HG03457 (cell line): ENCODE results near the gene EML3.
"Not testable (repeated sequence)": the region's sequence is repeated elsewhere in the genome, so short reads cannot be mapped to it uniquely, and the experiment has no call there.

Experiments
- ATAC-seq: cut with Tn5 transposase; IDR thresholded peaks from one replicate; pipeline ENCODE4 v1.9.1; 2021; ENCODE audit warnings: moderate number of reproducible peaks; ENCODE audit not compliant: unreplicated experiment

Gene EML3

DNA sequence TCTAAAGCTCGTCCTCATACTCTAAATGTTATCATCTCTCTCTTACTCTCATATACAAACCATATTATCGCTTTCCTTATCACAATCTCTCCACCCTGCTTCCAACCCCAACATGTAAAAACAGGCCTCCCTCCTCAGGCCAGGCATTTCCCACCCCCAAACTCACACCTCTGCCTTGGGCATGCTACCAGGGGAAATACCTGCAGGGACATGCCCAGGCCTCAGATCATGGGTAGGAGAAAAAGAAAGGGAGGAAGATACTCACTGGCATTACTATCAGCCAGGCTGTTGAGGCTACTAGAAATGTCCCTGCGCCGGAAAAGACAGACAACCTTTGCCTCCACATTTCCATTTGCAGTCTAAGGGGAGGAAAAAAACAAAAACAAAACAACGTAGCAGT lies 12.7 kb downstream of the EML3 start:
- no peak for ATAC-seq

DNA sequence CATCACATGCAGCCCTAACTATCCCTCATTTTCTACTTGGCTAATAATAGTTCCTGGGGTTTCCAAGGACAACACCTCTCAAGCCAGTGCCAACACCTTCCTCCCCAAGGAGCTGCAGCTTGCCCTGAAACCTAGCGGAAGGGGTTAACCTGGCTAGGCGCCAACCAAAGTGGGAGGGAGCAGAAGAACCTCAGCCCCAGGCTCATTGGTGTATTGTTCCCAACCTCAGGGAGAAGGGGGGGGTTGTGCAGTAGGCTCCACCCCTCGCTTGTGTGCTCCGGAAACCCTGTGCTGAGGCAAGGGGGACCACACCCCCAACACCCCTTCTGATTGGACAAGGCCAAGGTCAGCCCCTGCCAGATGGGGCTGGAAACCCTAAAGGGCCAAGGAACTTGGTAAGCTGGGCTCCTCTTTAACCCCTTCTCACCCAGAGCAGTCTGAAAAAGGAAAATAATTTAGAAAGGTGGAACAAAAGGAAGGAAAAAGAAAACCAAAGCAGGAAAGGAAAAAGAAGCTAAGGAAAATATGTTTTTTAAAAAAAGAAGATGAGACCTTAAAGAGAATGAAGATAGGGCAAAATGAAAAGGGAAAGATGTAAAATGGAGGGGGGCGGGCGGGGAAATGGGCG lies 13.4 kb downstream of the EML3 start:
- peak; percentile 30 for ATAC-seq

DNA sequence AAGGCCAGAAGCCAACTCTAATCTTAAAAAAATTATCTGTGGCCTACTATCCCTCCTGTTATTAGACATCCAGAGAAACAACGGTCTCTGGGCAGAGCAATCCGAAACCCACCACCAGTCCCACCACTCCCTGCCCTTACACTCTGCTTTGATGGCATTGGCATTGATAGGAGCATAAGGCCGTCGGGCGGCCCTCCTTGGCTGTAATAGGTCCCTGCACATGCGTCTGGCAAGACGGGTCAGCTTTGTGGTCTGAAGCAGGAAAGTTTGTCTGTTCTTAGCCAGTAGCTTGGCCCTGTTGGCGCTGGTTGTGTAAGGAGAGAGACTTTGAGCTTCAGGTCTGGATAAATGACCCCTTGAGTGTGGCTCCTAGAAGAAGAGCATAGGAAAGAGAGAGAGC lies 17.5 kb downstream of the EML3 start:
- no peak for ATAC-seq

DNA sequence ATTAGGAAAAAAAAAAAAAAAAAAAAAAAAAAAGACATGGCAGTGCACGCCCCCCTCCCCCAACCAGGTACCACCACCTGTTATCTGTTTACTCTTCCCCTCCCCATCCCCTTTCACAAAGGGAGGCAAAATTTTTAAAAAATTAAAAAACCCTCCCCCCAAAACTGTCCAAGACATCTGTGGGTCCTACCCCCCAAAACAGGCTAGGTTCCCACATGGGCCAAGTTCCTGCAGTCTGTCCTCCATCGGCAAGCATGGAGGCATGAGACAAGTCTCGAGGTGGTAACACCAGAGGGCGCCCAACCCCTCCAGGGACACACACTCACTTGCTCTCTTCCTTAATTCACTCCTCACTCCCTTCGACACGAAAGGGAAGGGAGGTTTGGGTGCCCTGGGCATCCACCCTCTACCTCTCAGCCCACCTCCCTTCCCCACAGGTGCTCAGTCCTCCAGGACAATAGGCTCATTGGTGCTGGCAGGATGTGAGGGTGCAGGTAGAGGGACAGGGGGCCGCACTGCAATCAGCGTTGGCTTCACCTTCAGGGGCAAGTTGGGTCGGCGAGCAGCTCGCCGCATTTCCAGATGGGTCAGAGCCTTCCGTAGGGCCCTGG lies 19.0 kb downstream of the EML3 start:
- no peak for ATAC-seq

DNA sequence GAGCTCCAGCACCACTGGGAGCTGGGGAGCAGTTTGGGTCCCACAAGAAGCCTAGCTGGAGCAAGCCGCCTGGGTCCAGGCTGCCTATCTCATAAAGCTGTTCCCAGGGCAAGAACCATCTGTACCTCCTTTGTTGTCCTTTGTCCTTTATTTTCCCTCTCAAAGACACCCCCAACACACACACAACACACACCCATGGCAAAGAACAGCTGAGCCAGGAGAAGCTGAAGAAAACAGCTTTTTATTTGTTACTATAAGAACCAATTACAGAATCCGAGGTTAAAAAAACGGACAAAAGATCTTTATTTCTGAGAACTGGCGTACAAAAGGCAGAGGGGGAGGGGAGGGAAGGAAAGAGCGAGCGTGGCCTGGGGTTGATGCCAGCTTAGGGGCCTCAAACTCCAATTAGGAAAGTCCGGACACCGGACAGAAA lies 19.6 kb downstream of the EML3 start:
- ATAC-seq = no peak

DNA sequence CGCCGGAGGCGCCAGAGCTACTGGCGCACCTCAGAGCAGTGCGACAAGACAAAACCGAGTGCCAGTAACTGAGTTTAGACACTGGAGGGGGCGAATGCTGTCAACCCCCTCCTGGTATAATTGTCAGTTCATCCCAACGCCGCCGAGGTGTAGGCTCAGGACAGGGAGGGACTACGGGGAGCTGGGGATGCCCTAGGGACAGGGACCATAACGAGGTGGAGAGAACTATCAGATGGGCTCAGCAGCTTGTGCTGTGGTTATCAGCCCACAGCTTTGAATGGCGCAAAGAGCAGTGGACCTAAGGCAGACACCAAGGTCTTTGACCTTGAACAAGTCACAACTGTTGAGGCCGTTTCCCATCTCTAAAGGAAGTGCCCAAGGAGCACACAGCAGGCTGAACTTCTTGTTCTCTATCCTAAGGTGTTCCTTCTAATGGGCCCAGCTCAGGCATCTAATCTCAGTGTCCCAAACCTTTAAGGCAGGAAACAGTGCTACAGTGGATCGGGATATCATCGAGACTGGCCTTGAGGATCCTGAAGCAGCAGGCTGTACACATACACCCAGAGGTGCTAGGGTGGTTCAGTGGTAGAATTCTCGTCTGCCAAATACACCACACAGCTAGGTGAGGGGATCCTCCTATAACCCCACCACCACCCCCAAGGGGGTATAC lies 20.3 kb downstream of the EML3 start:
- no peak for ATAC-seq

DNA sequence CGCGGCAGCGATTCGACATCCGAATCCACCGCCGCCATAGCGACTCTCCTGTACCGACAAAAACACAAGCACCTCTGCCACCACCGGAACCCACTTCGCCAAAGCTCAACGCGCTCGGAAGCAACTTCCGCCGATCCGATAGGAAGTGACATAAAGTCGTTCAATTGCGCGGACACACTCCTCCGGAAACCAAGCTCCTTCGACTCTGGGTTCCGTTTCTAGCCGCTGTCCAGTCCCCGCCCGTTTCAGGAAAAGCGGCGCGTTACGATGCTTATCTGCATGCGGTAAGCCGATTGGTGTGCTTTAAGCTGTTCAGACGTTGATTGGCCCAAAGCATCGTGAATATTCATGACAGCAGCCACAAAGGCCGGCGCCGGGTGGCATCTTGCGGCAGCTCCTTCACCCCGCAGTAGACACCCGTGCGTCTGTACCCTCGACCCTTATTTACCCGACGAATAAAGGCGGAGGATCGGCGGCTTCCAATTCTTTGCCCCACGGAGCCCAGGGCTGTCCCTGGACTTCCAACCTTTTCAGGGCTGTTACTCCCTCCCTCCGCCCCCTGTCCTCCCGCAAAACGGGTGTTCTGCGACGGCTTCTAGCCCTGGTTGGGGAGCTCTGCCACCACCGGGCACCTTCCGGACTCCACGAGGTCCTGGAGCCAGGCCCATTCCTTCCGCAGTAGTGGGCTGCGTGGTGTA lies 21.0 kb downstream of the EML3 start, which contains the start of gene TUT1:
Gene TUT1 (minus strand): TSS at position 76 of the 698 bp plus-strand sequence. CDS start 38 bp downstream, at position 38.
- ATAC-seq = peak; percentile 72

DNA sequence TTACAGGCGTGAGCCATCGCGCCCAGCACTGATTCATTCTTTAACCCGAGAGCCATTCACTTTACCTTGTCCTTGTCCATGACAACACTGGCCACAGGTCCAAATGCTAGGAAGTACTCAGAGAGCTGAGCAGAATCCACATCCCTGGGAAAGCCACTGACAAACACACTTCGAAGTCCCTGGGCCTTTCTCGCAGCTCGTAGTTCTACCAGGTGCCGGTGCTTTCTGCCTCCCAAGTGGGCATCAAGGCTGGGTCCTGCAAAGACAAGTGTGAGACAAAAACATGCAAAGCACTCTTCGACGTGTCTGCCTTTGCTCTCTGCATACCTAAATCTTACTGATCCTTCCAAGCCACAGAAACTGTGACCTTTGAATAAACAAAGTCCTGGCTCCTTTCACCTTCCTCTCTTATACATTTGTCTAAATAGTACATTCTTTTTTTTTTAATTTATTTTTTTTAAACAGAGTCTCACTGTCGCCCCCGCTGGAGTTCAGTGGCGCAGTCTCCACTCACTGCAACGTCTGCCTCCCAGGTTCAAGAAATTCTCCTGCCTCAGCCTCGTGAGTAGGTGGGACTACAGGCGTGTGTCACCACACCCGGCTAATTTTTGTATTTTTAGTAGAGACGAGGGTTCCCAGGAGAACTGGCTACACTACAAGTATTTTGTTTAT lies 23.5 kb downstream of the EML3 start:
- no peak for ATAC-seq

DNA sequence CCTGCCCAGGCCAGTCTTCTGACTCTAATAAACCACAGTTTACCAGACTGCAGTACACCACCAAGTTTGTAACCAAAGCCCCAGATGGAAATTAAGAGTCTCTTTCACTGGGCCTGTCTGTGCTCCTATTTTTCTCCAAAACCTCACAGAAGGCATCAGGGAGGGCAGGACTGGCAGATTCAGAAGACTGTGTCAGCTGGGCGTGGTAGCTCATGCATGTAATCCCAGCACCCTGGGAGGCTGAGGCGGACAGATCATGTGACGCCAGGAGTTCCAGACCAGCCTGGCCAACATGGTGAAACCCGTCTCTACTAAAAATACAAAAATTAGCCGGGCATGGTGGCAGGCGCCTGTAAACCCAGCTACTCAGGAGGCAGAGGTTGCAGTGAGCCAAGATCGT lies 27.2 kb downstream of the EML3 start:
- not testable (repeated sequence) for ATAC-seq

DNA sequence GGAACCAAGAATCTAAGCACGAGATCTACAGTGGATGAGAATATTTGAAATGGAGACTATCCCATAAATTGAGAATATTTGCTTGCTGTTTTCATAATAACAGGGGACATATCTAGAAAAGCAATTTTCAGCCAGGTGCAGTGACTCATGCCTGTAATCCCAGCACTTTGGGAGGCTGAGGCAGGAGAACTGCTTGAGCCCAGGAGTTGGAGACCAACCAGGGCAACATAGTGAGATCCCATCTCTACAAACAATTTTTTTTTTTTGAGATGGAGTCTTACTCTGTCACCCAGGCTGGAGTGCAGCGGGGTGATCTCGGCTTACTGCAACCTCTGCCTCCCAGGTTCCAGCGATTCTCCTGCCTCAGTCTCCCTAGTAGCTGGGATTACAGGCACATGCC lies 30.8 kb downstream of the EML3 start:
- ATAC-seq = not testable (repeated sequence)

DNA sequence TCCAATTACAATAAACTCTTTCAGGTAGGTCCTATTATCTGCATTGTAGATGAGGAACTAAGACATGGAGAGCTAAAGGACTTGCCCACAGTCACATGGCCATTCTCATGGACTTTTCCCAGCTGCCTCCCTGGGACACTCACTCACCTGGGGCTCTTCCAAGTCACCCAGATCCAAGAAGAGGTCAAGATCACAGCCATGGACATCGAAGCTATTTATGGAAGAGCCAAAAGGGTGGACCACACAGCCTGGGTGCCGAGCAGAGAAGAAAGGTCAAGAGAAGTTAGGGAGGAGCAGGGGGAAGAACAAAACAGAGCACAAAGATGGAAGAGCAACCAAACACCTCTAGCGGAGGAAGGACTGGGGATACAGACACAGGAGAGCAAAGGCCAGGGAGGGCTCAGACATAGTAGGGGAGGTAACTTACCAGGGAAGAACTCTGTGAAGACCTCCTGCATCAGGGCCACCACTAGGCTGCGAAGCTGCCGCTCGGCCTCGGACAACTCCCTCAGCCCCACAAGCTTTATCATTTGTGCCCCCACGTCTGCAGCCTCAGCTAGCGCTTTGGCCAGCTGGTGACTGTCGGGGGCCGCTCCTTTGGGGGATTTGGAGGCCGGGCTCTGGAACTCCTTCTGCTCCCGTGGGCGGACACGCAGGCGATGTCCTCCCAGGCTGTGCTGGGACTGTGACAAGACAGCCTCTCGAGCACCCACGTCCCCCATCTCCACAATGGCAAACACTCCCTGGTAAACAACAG lies 31.4 kb downstream of the EML3 start:
- ATAC-seq = no peak

DNA sequence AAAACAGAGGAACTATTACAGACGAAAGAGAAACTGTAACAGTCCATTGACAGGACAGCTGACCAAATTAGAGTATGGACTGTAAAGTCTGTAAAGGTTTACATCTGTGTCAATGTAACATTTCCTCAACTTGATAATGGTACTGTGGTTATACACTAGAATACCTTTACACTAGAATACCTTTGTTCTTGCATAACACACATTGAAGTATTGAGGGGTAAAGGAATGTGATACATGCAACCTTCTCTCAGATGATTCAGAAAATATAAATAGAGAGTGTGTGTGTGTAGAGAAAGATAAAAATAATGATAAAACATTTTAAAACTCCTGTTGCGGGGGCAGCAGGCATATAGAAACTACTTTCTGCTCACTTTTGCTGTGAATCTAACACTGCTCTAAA lies 33.3 kb downstream of the EML3 start:
- ATAC-seq = no peak

DNA sequence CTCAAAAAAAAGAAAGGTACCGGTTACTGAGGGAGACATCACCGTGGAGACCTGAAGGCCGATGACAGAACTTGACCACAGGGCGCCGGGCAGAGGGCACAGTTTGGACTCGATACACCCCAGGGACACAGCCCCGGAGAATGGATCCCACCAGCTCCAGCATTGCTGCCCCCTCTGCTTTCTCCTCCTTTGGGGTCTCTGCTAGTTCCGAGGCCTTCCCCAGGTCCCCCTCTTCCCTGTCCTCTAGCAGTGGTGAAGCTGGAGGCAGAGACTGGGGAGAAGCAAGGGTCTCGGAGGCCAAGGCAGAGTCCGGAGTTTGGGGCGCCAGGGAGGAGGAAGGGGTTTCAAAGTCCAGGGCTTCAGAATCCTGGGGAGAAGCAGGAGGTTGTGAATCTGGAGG lies 34.0 kb downstream of the EML3 start:
- ATAC-seq = no peak

DNA sequence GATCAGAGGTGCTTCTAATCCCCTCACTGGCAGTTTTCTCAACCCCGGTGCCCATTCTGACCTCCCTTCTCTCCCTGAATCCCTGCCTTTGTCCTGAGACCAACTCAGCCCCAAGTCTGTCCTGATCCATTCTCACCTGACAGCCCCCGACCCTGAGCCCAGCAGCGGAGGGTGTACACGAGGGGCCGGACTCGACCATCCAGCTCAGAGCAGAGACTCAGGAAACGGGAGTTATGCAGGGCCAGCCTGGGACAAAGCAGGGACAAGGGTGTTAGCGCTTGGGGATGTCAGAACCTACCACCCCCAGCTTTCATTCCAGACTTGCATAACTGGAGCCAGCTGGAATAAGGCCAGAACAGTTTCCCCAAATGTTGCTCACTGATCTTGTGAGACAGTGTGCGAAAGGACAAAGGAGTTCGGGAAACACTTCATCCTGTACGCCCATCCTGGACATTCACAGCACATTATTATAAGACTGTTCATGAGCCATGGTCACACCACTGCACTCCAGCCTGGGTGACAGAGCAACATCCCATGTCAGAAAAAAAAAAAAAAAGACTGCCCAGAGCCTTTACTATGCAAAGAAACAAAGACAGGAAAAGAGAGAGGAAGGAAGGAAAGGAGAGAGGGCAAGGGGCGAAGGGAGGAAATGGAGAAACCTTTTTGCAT lies 35.4 kb downstream of the EML3 start:
- no peak for ATAC-seq

DNA sequence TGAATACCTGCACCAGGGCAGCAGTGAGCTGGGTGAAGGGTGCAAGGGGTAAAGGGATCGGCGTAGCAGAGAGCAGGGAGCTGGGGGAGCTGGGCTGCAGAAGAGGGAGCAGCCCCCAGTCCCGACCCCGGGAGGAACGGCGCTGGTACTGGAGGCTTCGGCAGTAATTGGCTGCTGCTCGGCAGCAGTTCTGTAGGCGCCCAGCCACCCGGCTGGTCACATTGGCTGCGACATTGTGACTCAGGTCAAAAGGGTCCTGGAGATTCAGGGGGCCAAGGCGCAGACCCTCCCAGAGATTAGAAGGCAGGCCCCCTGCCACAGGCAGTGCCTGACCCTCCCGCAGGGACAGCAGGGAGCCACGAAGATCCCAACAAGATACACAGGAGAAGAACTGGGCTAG lies 36.7 kb downstream of the EML3 start:
- ATAC-seq = no peak

DNA sequence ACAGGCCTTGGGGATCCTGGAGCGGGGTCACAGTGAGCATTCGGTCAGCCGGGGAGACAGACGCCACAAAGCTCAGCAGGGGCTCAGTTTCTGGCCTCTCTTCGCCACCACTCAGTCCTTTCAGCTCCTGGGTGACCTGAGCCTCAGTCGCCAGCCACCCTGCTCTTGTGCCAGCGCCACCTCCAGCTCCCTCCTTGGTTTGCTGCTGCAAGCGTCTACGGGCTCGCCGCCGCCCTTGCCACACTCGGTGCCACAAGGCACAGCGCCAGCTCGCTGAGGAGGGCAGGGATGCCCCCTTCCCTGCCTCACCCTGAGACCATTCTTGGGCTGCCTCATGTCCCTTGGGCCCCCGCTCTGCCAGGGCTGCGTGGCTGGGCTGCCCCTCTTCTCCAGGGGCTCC lies 37.4 kb downstream of the EML3 start:
- ATAC-seq = no peak

DNA sequence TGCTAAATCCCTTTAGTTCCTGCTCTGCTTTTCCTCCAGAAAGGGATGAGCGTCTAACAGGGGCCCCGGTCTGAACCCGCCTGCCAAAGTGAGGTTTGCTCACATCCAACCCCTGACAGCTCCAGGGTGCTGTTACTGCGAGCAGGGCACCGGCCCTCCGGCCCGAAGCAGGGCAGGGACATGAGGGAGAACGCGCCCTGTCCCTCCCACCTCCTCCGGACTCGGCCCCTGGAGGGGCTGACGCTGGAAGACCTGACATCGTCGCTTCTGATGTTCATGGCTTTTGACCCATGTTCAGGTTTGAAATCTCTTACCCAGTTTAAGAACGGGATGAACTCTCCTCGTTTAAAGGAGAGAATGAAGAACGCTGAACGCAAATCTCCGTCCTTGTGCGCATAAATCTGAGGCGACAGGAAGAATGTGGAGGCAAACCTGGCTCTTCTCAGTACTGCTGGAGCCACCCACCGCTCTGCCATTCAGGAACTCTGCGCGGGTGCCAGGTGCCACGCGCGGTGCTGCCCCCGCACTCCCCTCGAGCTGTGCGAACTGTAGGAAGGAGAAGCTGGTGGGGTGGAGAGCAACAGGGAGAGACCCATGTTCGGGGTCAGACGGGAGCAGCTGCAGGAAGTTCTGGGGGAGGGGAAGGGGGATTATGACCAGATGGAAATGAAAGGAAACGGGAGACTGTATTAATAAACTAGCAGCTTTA lies 38.1 kb downstream of the EML3 start:
- no peak for ATAC-seq

DNA sequence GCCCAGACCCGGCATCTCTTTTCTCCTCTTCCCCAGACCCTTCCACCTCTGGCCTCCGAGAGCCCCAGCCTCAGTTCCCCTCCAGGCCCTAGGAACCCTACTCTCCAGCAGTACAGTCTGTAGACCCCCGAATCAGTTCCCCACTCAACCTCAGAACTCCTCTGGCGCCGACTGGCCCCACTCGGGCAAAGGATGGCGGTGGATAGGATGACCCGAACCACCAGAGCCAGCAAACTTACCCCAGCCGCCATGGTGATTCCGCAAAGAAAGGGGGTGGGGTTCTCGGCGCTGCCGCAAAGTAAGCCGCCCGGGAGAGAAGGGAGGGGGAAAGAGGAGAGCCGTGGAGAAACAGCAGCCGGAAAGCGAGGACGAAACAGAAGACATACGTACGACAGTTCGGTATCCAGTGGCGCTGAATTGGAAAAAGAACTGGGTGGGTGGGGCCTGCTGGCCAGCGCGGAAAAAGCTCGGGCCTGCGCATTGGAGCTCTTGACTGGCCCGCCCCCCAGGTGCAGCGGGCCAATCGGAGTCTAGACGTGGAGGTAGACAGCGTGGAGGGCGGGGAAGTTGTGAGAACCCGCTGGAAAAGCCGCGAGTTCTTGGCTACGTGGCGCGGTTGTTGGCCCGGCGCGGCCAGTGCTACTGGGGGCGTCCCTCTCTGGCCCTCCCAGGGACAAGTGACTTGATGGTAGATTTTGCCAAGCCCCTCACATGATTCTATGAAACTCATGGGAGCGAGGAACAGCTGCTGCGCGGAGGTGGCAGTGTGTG lies 38.8 kb downstream of the EML3 start, which contains the start of gene EEF1G:
Gene EEF1G (minus strand): TSS at position 300 of the 771 bp plus-strand sequence. CDS start 49 bp downstream, at position 251.
- ATAC-seq = peak; percentile 78
